ENCODE measurements around the gene GNAQ.

DNA sequence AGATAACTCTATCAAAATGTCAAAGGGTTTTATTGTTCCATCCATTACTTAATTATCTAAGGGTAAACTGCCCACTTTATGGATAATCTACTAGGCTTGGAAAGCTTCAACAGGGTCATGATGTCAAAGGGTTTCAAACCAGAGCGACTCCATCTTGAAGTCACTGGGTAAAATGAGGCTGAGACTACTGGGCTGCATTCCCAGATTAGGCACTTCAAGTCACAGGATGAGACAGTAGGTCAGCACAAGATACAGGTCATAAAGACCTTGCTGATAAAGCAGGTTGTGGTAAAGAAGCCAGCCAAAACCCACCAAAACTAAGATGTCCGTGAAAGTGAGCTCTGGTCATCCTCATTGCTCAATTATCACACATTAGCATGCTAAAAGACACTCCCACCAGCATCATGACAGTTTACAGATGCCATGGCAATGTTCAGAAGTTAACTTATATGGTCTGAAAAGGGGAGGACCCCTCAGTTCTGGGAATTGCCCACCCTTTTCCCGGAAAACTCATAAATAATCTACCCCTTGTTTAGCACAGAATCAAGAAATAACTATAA, 138.6 kb downstream of the GNAQ start:
- TF ChIP-seq, protein P1, sequence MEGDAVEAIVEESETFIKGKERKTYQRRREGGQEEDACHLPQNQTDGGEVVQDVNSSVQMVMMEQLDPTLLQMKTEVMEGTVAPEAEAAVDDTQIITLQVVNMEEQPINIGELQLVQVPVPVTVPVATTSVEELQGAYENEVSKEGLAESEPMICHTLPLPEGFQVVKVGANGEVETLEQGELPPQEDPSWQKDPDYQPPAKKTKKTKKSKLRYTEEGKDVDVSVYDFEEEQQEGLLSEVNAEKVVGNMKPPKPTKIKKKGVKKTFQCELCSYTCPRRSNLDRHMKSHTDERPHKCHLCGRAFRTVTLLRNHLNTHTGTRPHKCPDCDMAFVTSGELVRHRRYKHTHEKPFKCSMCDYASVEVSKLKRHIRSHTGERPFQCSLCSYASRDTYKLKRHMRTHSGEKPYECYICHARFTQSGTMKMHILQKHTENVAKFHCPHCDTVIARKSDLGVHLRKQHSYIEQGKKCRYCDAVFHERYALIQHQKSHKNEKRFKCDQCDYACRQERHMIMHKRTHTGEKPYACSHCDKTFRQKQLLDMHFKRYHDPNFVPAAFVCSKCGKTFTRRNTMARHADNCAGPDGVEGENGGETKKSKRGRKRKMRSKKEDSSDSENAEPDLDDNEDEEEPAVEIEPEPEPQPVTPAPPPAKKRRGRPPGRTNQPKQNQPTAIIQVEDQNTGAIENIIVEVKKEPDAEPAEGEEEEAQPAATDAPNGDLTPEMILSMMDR (IDR thresholded peaks at IDR 0.05) = no peak
- no peak for TF ChIP-seq EP300 (IDR thresholded peaks at IDR 0.05)
